OCI-M1 (cell line): ENCODE results near the gene ECM2.
A peak's percentile ranks its signal among the peaks of the same experiment; 100 is the strongest.
"Not testable (repeated sequence)": the region's sequence is repeated elsewhere in the genome, so short reads cannot be mapped to it uniquely, and the experiment has no call there.

ENCODE experiments used
- DNase-seq: peaks from one replicate; lab custom pipeline; 2025; lab: John Stamatoyannopoulos, UW

ECM2 gene

DNA sequence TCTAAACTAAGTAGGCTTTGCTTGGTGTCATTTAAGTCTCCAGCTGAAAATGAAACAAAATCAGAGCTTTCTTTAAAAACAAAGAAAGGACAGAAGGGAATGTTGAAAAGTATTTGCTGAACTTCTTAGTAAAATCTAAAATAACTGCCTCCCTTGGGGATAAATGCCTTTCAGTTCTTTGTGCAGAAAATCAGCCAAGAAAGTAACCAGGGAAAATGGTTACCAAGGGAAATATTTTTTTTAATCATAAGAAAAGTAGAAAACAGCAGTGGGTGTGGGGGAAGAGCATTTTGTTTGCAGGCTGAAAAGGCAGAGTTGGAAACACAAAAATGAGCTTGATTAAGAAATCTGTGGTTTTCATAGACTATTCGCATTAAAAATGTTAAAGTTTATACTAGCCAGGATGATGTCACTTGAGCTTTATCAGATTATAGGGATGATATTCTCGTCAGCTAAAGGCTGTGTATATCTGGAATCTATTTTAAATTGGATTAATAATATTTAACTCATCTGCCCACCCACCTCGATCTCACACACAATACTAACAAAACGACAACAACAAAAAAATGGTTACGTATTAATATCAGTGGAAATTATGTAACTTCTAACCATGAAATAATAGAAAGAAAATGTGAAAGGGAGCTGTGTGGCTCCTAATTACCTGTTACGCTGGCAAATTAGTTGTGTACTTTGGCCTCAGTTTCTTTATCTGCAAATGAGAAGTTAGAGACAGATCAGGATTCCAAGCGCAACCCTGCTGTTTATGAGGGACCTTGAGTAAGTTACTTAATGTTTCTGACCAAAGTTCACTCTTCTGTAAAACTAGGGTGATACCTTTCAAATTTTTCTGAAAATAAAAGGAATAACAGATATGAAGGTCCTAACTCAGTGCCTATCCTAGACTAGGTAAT lies at the start of gene ECM2:
Gene ECM2, minus strand, starts transcription at position 51 of the 911 bp plus-strand sequence. CDS start 13,124 bp downstream, outside the sequence.
- no peak for DNase-seq

DNA sequence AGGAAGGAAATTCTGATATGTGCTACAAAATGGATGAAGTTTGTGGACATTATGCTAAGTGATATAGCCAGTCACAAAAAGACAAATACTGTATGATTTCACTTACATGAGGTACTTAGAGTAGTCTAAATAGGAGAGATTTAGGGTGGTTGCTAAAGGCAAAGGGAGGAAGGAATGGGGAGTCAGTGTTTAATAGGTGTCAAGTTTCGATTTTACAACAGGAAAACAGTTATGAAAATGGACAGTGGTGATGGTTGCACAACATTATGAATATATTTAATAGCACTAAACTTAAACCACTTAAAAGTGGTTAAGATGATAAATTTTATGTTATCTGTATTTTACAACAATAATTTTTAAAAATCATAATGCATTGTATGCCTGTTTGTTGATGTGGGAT lies 40.4 kb upstream of the ECM2 start:
- no peak for DNase-seq

DNA sequence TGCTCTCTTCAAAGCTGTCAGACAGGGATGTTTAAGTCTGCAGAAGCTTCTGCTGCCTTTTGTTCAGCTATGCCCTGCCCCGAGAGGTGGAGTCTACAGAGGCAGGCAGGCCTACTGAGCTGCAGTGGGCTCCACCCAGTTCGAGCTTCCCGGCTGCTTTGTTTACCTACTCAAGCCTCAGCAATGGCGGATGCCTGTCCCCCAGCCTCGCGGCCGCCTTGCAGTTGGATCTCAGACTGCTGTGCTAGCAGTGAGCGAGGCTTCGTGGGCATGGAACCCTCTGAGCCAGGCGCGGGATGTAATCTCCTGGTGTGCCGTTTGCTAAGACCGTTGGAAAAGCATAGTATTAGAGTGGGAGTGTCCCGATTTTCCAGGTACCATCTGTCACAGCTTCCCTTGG lies 37.8 kb upstream of the ECM2 start:
- not testable (repeated sequence) for DNase-seq

DNA sequence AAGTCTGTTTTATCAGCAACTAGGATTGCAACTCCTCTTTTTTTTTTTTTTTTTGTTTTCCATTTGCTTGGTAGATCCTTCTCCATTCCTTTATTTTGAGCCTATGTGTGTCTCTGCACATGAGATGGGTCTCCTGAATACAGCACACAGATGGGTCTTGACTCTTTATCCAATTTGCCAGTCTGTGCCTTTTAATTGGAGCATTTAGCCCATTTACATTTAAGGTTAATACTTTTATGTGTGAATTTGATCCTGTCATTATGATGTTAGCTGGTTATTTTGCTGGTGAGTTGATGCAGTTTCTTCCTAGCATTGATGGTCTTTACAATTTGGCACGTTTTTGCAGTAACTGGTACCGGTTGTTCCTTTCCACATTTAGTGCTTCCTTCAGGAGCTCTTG lies 36.1 kb upstream of the ECM2 start:
- DNase-seq: not testable (repeated sequence)

DNA sequence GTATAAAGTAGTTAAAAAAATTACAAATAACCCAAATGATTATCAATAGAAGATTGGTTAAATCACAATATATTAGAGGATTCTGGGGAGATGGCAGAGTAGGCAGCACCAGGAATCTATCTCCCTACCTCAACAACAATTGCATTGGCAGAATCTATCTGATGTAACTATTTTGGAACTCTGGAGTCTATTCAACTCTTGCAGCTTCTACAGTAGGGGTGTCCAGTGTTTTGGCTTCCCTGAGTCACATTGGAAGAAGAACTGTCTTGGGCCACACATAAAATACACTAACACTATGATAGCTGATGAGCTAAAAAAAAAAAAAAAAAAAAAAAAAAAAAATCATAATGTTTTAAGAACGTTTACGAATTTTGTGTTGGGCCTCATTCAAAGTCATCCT lies 29.2 kb upstream of the ECM2 start:
- DNase-seq: no peak

DNA sequence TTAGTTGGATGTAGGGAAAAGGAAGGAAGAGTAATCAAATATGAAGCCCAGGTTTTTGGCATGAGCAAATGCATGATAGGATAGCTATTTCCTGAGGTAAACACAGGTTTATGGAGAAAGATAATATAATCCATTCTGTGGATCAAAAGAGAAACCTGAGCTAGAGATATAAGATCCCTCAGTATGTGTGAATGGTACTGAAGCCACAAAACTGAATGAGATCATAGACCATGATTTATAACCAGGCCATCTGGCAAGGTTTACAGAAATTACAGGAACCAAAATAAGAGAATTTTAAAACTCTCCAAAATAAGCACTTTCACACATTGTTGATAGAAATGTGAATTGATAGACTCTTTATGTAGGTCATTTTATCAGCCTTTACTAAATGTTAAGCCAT lies 28.7 kb upstream of the ECM2 start:
- DNase-seq: no peak

DNA sequence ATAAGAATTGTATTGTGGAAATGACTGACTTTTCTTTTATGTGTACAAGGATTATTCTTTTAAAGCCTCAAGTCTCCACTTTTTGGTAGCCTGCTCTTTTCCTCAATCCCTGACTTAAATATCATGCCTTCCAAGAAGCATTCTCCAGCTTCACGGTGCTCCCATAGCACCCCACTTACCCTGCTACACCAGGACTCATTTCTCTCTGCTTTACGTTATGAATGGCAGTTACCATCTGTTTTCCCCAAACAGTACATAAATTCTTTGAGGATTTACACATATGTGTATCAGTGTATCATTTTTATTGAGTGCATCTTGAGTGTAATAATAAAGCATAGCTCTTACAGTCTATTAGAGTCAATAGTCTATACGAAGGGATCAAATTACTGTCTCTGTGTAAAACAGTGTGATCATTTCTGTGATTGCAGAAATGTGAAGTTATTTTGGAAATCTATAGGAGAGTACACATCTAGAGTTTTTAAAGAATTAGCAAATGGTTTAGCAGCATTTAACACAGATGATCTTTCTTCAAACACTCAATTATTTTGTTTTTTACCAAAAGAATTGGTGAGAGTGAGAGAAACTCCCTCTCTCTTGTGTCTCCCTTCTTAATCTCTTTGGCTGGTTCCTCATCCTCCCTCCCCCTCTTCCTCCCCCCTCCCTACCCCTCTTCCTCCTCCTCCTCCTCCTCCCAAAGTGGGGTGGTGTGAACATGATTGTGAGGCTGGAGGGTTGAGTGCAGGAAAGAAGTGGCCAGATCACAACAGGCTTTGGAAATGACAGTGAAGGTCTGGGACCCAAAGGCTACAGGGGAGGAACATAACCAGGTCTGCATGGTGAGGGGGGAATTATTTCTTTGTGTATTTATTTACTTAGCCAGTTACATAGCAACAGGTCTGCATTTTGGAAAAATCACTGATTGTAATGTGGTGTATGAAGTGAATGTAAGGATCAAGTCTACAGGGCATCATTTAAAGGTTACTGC lies 27.6 kb upstream of the ECM2 start:
- DNase-seq: peak; percentile 4

DNA sequence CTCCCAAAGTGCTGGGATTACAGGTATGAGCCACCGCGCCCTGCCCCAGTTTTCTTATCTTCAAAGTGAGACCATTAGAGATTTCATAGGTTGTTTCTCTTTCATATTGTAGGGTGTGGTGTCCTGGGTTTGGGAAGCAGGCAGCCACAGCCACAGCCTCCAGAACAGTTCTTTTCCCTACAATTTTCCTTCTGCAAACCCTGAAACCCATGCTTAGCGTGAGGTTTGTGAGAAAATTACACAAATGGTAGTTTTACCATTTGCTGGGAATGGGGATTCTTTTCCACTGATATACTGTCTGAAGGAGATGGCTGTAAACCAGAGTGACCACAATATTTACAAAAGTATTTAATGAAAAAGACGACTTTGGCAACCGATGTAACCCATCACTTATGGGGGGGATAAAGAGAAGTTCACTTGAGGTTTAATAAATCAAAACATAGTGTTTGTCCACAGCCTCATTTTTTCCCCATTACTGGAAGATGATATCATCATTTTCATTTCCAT lies 26.7 kb upstream of the ECM2 start:
- no peak for DNase-seq

DNA sequence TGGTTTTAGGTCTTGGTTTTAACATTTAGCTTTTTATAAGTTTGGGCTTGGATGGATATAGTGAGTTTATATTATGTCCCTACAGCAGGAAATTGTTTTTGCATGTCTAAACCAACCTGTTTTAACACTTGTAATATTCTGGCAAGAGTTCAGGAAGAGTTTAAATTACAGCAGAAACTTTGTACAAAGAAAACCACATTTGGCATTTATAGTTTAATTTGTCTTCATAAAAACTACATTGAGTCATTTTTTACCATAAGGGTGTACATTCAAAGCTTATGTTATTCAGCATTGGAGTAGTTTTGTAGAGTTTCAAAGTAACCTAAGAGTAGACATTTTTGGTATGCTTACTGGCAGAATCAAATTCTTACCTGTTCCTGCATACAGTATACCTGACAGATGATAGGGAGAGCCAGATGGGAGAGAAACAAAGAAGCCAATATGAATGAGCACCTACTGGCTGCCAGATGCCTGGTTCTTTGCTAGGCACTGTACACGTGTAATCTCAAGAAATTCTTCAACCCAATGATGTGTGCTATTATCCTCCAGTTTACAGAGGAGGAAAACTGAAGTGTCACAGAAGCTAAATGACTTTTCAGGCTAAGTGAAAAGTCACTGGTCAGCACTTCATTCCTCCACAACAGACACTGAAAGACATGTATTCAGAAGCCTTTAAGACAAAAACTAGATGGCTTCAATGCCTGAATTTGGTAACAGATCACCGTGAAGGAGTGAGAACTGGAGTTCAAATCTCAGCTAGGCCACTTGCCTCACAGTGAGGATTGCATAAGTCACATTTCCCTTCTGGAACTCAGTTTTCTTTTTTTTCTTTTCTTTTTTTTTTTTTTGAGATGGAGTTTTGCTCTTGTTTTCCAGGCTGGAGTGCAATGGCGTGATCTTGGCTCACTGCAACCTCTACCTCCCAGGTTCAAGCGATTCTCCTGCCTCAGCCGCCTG lies 25.9 kb upstream of the ECM2 start:
- DNase-seq: no peak

DNA sequence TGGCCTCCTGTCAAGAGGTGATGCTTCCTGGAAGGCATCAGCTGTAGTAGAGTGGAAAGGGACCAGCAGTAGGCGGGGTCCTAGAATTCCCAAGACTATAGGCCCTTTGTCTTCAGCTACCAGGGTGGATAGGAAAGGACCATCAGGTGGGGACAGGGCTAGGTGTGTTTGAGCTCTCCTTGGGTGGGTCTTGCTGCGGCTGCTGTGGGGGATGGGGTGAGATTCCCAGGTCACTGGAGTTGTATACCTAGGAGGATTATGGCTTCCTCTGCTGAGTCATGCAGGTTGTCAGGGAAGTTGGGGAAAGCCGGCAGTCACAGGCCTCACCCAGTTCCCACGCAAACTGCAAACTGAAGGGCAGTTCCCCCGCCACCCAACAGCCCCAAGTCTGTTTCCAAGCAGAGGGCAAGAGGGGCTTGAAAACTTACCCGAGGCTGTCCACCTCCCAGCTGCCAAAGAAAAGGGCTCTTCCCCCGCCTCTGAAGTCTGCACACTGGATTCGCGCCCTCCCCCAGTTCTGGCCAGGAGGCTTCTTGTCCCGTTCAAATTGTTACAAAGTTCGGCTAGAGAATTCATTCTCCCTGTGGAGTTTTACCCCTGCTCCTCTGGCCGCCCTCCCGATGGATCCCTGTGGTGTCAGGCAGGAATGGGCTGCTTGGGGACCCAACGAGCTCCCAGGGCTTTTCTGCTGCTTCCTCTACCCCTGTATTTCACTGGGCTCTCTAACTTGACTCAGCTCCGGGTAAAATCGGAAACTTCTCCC lies 23.0 kb upstream of the ECM2 start:
- DNase-seq: no peak

DNA sequence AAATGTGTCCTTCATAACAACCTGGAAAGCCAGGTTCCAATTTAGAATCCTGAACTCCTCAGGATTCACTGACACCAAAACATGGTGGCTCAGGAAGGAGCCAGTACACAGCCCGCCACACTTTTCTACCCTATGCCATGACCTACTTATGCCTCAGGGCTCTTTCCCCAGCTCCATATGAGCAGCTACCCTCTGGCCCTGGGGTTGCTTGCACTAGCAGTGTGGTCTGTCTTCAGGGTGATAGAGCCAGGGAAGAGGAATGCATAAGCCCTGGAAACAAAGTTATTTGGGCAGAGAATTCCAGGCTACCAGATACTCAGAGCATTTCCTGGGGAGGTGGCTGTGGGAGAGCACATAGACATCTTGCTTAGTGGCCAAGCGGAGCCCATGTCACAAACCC lies 15.0 kb upstream of the ECM2 start:
- no peak for DNase-seq

DNA sequence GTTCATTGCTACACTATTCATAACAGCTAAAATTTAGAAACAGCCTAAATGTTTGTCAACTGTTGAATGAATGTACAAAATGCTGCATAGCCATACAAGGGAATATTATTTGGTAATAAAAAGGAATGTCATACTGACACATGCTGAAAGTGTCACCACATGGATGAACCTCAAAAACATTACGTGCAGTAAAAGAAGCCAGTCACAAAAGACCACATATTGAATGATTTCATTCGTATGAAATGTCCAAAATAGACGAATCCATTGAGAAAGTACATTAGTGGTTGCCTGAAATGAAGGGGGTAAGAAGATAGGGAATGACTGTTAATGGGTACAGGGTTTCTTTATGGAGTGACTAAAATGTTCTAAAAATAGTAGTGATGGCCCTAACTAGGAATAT lies 11.6 kb upstream of the ECM2 start:
- no peak for DNase-seq

DNA sequence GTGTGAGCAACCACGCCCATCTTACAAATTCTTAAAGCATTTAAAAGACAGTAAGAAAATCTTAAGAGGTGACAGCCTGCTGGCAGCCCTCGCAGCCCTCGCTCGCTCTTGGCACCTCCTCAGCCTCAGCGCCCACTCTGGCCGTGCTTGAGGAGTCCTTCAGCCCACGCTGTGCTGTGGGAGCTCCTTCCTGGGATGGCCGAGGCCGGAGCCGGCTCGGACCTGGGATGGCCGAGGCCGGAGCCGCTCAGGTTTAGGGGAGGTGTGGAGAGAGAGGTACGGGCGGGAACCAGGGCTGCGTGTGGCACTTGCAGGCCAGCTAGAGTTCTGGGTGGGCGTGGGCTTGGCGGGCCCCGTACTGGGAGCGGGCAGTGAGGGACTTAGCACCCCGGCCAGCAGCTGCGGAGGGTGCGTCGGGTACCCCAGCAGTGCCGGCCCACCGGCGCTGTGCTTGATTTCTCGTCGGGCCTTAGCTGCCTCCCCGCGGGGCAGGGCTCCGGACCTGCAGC lies 9.3 kb upstream of the ECM2 start:
- DNase-seq: no peak

DNA sequence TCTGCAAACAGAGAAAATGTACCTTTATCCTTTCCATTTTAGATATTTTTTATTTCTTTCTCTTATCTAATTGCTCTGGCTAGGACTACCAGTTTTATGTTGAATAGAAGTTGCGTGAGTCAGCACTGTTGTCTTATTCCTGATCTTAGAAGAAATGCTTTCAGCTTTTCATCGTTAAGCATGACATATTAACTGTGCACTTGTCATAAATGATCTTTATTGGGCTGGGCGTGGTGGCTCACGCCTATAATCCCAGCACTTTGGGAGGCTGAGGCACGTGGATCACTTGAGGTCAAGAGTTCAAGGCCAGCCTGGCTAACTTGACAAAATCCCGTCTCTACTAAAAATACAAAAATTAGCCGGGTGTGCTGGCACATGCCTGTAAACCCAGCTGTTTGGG lies 8.2 kb upstream of the ECM2 start:
- no peak for DNase-seq

DNA sequence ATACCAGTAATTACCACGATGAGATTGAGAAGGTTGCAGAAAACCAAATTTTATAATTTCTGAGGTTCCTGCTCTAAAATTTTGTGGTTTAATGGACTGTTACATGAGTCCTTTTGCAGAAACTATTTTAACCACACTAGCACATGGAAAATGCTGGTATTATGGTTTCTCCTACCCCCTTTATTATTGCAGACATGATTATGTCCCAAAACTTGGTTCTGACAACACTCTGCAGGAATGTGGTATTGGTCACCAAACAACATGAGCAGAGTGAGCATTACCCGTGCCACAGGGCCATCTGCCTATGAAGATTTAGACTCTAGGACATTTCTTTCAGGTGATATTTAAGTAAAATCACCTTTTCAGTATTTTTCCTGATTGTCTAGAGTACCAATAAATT lies 2.8 kb upstream of the ECM2 start:
- DNase-seq: no peak

DNA sequence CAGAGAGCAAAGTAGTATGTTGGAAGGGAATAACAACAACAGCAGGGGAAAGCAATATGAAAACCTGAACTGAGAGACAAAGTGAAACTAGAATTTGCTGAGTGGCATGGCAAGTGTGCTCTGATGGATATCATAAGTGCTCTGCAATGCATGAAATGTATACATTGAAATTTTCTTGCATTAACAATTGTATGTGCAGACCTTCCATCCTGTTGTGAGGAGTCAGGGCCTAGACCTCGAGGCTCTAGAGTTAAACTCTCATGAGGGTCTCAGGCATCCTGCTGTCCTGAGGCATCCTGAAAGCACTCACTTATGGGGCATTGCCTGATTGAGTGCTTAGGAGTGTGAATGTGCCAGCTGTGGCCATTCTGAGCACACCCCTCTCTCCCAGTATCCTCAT lies 1.1 kb downstream of the ECM2 start:
- DNase-seq: peak; percentile 54

DNA sequence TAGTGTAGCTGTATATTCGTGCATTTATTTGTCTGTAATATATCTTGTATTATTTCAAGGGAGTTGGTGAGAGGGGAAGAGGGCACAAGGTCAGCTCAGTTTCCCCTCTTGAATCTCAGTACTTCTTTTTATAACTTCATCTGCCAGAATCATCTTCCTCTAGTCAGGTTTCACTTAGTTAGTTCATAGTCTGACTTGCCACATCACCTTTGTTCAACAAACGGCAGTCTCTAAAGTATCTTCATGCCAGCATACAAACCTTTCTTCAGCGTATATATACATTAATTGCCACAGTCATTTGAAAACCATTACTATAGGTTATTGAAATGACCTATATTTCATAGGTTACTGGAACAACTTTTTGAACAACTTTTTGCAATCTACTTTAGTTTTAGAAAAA lies 1.6 kb downstream of the ECM2 start:
- peak; percentile 37 for DNase-seq

DNA sequence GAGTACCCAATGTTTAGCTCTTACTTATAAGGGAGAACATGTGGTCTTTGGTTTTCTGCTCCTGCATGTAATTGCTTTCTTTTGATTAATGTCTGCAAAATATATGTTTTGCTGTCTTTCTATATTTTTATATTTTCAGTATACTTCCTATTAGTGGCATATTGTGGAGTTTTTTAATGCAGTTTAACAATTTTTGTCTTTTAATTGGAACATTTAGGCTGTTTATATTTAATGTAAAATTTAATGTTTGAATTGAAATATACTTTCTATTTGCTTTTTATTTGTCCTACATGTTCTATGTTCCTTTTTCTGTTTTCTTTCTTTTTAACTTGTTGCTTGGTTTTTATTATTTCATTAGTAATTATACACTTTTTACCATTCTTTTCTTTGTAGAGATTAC lies 4.9 kb downstream of the ECM2 start:
- no peak for DNase-seq

DNA sequence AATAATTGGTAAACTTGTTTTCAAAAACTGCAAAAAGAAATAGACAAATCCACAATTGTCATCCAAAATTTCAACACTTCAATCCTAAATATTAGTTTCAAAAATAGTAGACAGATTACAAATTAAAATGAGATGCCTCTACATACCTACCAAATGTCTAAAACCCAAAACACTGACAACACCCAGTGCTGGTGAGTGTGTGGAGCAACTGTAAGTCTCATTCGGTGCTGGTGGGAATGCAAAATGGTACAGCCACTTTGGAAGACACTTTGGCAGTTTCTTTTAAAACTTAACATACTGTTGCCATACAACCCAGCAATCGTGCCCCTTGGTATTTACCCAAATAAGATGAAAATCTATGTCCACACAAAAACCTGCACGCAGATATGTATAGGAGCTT lies 6.7 kb downstream of the ECM2 start:
- DNase-seq: no peak

DNA sequence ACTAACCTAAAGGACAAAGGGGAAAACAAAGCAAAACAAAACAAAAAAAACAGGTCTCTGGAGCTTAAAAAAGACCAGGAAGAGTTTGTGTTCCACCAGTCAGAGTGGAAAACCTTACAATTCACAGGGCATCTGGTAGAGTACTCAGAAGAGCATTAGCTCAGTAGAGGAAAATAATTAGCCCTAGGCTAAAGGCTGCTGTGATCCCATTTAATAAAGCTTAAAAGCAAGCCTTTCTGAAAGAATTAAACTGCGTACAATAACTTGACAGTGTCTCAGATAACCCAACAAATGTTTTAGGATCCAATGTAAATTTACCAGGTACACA lies 7.3 kb downstream of the ECM2 start:
- DNase-seq: no peak
